Skeletal muscle tissue (tissue), 4 donors: ENCODE results near the gene ZNF124. TPM values are rescaled to one million over a fixed set of nuclear protein-coding genes. Genes with fewer than 3 reads are reported as not detected.
"Not testable (repeated sequence)": the region's sequence is repeated elsewhere in the genome, so short reads cannot be mapped to it uniquely, and the experiment has no call there.

Experiments
- H3K27ac ChIP-seq: one replicate; pipeline ENCODE4 v1.7.0; 2013; ENCODE audit warnings: mild to moderate bottlenecking, low read depth, low read length, inconsistent platforms
- H3K27me3 ChIP-seq, 3 donors: one replicate each; pipeline ENCODE4 v1.7.0; 2013; ENCODE audit warnings: low read length in 3 of 3; ENCODE audit not compliant: control insufficient read depth in 3 of 3, insufficient read depth in 3 of 3
- H3K36me3 ChIP-seq, 3 donors: one replicate each; pipeline ENCODE4 v1.7.0; 2013; ENCODE audit warnings: low read length in 3 of 3; ENCODE audit not compliant: control insufficient read depth in 3 of 3, insufficient read depth in 3 of 3
- H3K4me1 ChIP-seq, 3 donors: one replicate each; pipeline ENCODE4 v1.7.0; 2013; ENCODE audit warnings: low read length in 3 of 3, mild to moderate bottlenecking in 3 of 3; ENCODE audit not compliant: control insufficient read depth in 3 of 3, insufficient read depth in 3 of 3
- H3K4me3 ChIP-seq, 3 donors: one replicate each; pipeline ENCODE4 v1.7.0; 2013; ENCODE audit warnings: low read length in 3 of 3
- H3K9ac ChIP-seq, 3 donors: one replicate each; pipeline ENCODE4 v1.7.0; 2013; ENCODE audit warnings: low read length in 3 of 3, mild to moderate bottlenecking in 3 of 3, moderate library complexity in 2 of 3, low read depth in 1 of 3
- H3K9me3 ChIP-seq, 3 donors: one replicate each; pipeline ENCODE4 v1.7.0; 2013; ENCODE audit warnings: low read length in 3 of 3; ENCODE audit not compliant: control insufficient read depth in 3 of 3
- total RNA-seq: library from RNA; depleted of rRNA; stranded (reverse); fragments of >200 nt; gene quantifications from one replicate; pipeline ENCODE4 v1.2.3, GENCODE V29; 2014
- donor health status: Osteomylitis.

ZNF124 gene
- total RNA-seq: 147 TPM

GRCh38 chr1:247171875-247172563 is at the start of gene ZNF124:
ZNF124 (minus strand) TSS chr1:247172020; CDS start chr1:247171877, 143 bp downstream.
- H3K27ac ChIP-seq, H3K4me3 ChIP-seq, H3K9ac ChIP-seq, H3K9me3 ChIP-seq, H3K36me3 ChIP-seq, H3K4me1 ChIP-seq, H3K27me3 ChIP-seq: not testable (repeated sequence)

- H3K4me3 ChIP-seq, H3K27ac ChIP-seq, H3K36me3 ChIP-seq, H3K4me1 ChIP-seq, H3K9ac ChIP-seq, H3K27me3 ChIP-seq, H3K9me3 ChIP-seq: not testable (repeated sequence)
Observed at GRCh38 chr1:247220280-247220679, 48.5 kb upstream of the ZNF124 start.

GRCh38 chr1:247218121-247218651 is 46.4 kb upstream of the ZNF124 start:
- no peak overlapping the region for H3K9ac ChIP-seq
- no peaks in the 10 kb centered on the region for H3K36me3 ChIP-seq
- no peak overlapping the region for H3K4me3 ChIP-seq
- H3K27ac ChIP-seq: no peak overlapping the region
- no peaks in the 10 kb centered on the region for H3K27me3 ChIP-seq
- no peaks in the 10 kb centered on the region for H3K4me1 ChIP-seq
- H3K9me3 ChIP-seq: no peaks in the 10 kb centered on the region

- Histone ChIP-seq H3K4me3 (no peak overlapping the region), H3K36me3 (no peaks in the 10 kb centered on the region), H3K27me3 (no peaks in the 10 kb centered on the region), H3K9ac (no peak overlapping the region), H3K27ac (no peak overlapping the region), H3K9me3 (no peaks in the 10 kb centered on the region), H3K4me1 (no peaks in the 10 kb centered on the region)
Observed at GRCh38 chr1:247216261-247216660, 44.4 kb upstream of the ZNF124 start.

GRCh38 chr1:247212627-247213617 is 41.1 kb upstream of the ZNF124 start:
- no peak overlapping the region for H3K4me3 ChIP-seq
- no peaks in the 10 kb centered on the region for H3K27me3 ChIP-seq
- H3K36me3 ChIP-seq: no peaks in the 10 kb centered on the region
- H3K9ac ChIP-seq: no peak overlapping the region
- H3K4me1 ChIP-seq: peaks cover 6 to 14% (median 12%) of the 10 kb centered on the region in 3 donors
- no peak overlapping the region for H3K27ac ChIP-seq
- no peaks in the 10 kb centered on the region for H3K9me3 ChIP-seq

- Histone ChIP-seq H3K36me3 (no peaks in the 10 kb centered on the region), H3K27ac (no peak overlapping the region)
Observed at GRCh38 chr1:247212012-247212411, 40.2 kb upstream of the ZNF124 start.

GRCh38 chr1:247211339-247211738 is 39.5 kb upstream of the ZNF124 start:
- Histone ChIP-seq H3K4me1 (peaks cover 6 to 14% (median 12%) of the 10 kb centered on the region in 3 donors), H3K36me3 (peaks cover 0 to 3% (median 2%) of the 10 kb centered on the region in 3 donors), H3K9me3 (no peaks in the 10 kb centered on the region), H3K27ac (no peak overlapping the region), H3K4me3 (peak overlapping the region in 1 of 3 donors; percentile 91), H3K27me3 (no peaks in the 10 kb centered on the region), H3K9ac (no peak overlapping the region)

More at GRCh38 chr1:247212012-247212411, 40.2 kb upstream of the ZNF124 start:
- no peaks in the 10 kb centered on the region for H3K9me3 ChIP-seq
- H3K9ac ChIP-seq: no peak overlapping the region
- peaks cover 6 to 14% (median 12%) of the 10 kb centered on the region in 3 donors for H3K4me1 ChIP-seq
- H3K4me3 ChIP-seq: no peak overlapping the region
- H3K27me3 ChIP-seq: no peaks in the 10 kb centered on the region

- H3K9ac ChIP-seq: peak overlapping the region; percentile 86 to 96 (median 90)
- H3K27ac ChIP-seq: peak overlapping the region; percentile 79
- H3K9me3 ChIP-seq: no peaks in the 10 kb centered on the region
- H3K36me3 ChIP-seq: peaks cover 2 to 7% (median 3%) of the 10 kb centered on the region in 3 donors
- peaks cover 6 to 14% (median 12%) of the 10 kb centered on the region in 3 donors for H3K4me1 ChIP-seq
- no peaks in the 10 kb centered on the region for H3K27me3 ChIP-seq
- H3K4me3 ChIP-seq: peak overlapping the region; percentile 86 to 94 (median 91)
Observed at GRCh38 chr1:247210376-247211117, 38.7 kb upstream of the ZNF124 start.

GRCh38 chr1:247210062-247210375 is 38.2 kb upstream of the ZNF124 start:
- Histone ChIP-seq H3K4me3 (peak overlapping the region; percentile 86 to 94 (median 91)), H3K4me1 (peaks cover 6 to 14% (median 12%) of the 10 kb centered on the region in 3 donors), H3K27ac (peak overlapping the region; percentile 79), H3K9ac (peak overlapping the region; percentile 86 to 96 (median 90)), H3K36me3 (peaks cover 2 to 7% (median 3%) of the 10 kb centered on the region in 3 donors), H3K27me3 (no peaks in the 10 kb centered on the region), H3K9me3 (no peaks in the 10 kb centered on the region)
